ENCODE measurements around the gene FNBP1L.

The FNBP1L gene

DNA sequence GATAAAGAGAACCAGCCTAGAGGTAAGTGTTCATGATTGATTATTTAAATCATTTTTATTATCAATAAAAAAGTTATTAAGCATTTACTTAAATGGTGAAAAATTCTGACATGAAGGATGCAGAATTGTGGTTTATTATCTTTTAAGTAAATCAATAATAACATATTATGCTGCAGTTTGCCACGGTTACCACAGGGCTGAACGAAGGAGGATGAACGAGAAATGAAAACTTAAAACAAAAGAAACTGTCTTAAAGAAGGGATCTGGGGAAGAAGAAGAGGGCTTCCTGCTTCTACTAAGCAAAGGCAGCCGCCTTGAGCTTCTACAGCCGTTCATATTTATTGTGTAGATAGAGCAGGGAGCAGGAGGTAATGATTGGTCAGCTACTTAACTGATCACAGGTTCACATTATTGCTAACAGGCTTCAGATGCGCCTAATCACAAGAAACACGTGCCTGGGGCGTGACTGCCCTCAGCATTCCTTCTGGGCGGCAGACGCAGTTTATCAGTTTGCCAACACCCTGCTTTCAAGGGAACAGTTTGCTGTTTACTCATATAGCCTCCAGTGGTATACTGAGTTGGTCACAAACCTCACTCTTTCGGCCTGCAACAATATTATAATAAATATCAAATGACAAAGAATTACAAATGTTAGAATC is 5.8 kb upstream of the FNBP1L start:
- Histone ChIP-seq H3K4me2 (ENCODE audit: low read depth, low read length) (no peak overlapping the region), H3K9ac (ENCODE audit: low read length) (no peak overlapping the region), H3K27me3 (replicated peaks; ENCODE audit: insufficient read depth, low read length) (no peaks in the 10 kb centered on the region), H3F3A (ENCODE audit: insufficient read depth, low read length) (no peaks in the 10 kb centered on the region), H3K79me2 (ENCODE audit: low read length) (no peaks in the 10 kb centered on the region), H3K9me3 (replicated peaks; ENCODE audit: insufficient read depth, low read length) (no peaks in the 10 kb centered on the region), H3K4me3 (ENCODE audit: low read length) (no peak overlapping the region), H3K9me2 (replicated peaks; ENCODE audit: insufficient read depth, low read length) (no peaks in the 10 kb centered on the region), H4K20me1 (ENCODE audit: insufficient read depth, low read length) (no peaks in the 10 kb centered on the region), H3K36me3 (replicated peaks; ENCODE audit: insufficient read depth, low read length) (no peaks in the 10 kb centered on the region), H3K4me1 (ENCODE audit: low read length) (no peaks in the 10 kb centered on the region), H2AFZ (ENCODE audit: low read length) (no peak overlapping the region), H3K27ac (ENCODE audit: low read length) (no peak overlapping the region)
- no peak for TF ChIP-seq EZH2 (optimal IDR thresholded peaks at IDR 0.05; ENCODE audit: low read depth, low read length)
- no peak for TF ChIP-seq EZH2phosphoT487 (IDR thresholded peaks at IDR 0.05; ENCODE audit: low read length)
- TF ChIP-seq, protein P1, sequence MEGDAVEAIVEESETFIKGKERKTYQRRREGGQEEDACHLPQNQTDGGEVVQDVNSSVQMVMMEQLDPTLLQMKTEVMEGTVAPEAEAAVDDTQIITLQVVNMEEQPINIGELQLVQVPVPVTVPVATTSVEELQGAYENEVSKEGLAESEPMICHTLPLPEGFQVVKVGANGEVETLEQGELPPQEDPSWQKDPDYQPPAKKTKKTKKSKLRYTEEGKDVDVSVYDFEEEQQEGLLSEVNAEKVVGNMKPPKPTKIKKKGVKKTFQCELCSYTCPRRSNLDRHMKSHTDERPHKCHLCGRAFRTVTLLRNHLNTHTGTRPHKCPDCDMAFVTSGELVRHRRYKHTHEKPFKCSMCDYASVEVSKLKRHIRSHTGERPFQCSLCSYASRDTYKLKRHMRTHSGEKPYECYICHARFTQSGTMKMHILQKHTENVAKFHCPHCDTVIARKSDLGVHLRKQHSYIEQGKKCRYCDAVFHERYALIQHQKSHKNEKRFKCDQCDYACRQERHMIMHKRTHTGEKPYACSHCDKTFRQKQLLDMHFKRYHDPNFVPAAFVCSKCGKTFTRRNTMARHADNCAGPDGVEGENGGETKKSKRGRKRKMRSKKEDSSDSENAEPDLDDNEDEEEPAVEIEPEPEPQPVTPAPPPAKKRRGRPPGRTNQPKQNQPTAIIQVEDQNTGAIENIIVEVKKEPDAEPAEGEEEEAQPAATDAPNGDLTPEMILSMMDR (IDR thresholded peaks at IDR 0.05; ENCODE audit: low read length), result no peak
- DNase-seq, result no peak

DNA sequence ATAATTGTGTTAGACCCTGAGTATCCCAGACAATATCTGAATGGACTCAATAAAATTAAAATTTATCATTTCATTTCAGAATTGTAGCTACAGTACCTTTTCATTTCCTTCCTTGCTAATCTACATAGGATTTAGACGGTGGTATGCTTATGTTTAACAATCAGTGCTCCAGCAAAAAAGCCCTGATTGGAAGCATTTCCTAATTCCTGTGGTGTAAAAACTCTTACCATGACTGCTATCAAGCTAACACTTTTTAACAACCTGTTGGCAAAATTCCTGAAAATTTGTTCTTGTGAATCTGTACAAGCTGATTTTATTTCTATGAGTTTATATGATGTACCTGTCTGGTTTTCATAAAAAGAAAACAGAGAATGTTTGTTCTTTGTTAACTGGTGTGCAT is 5.2 kb upstream of the FNBP1L start:
- Histone ChIP-seq H3K79me2 (ENCODE audit: low read length) (no peaks in the 10 kb centered on the region), H3K4me2 (ENCODE audit: low read depth, low read length) (no peak overlapping the region), H3K9ac (ENCODE audit: low read length) (no peak overlapping the region), H3K9me3 (replicated peaks; ENCODE audit: insufficient read depth, low read length) (no peaks in the 10 kb centered on the region), H2AFZ (ENCODE audit: low read length) (no peak overlapping the region), H3K9me2 (replicated peaks; ENCODE audit: insufficient read depth, low read length) (no peaks in the 10 kb centered on the region), H3K27me3 (replicated peaks; ENCODE audit: insufficient read depth, low read length) (no peaks in the 10 kb centered on the region), H3K4me3 (ENCODE audit: low read length) (no peak overlapping the region), H3K4me1 (ENCODE audit: low read length) (no peaks in the 10 kb centered on the region), H3F3A (ENCODE audit: insufficient read depth, low read length) (no peaks in the 10 kb centered on the region), H3K36me3 (replicated peaks; ENCODE audit: insufficient read depth, low read length) (no peaks in the 10 kb centered on the region), H3K27ac (ENCODE audit: low read length) (no peak overlapping the region), H4K20me1 (ENCODE audit: insufficient read depth, low read length) (no peaks in the 10 kb centered on the region)
- TF ChIP-seq EZH2 (optimal IDR thresholded peaks at IDR 0.05; ENCODE audit: low read depth, low read length), result no peak
- TF ChIP-seq, protein P1 (IDR thresholded peaks at IDR 0.05; ENCODE audit: low read length), result no peak
- DNase-seq, result no peak

- no peak overlapping the region for H2AFZ ChIP-seq (ENCODE audit: low read length)
Measured at GRCh38 chr1:93443454-93443853, 4.5 kb upstream of the FNBP1L start.

More at GRCh38 chr1:93443454-93443853, 4.5 kb upstream of the FNBP1L start:
- Histone ChIP-seq H3K4me2 (ENCODE audit: low read depth, low read length) (no peak overlapping the region), H3K27me3 (replicated peaks; ENCODE audit: insufficient read depth, low read length) (no peaks in the 10 kb centered on the region), H3K4me3 (ENCODE audit: low read length) (no peak overlapping the region), H3K9me2 (replicated peaks; ENCODE audit: insufficient read depth, low read length) (no peaks in the 10 kb centered on the region), H3K9ac (ENCODE audit: low read length) (no peak overlapping the region), H3K4me1 (ENCODE audit: low read length) (no peaks in the 10 kb centered on the region), H3F3A (ENCODE audit: insufficient read depth, low read length) (no peaks in the 10 kb centered on the region), H3K27ac (ENCODE audit: low read length) (no peak overlapping the region), H3K9me3 (replicated peaks; ENCODE audit: insufficient read depth, low read length) (no peaks in the 10 kb centered on the region), H3K79me2 (ENCODE audit: low read length) (no peaks in the 10 kb centered on the region), H3K36me3 (replicated peaks; ENCODE audit: insufficient read depth, low read length) (no peaks in the 10 kb centered on the region), H4K20me1 (ENCODE audit: insufficient read depth, low read length) (no peaks in the 10 kb centered on the region)
- no peak for TF ChIP-seq EZH2phosphoT487 (IDR thresholded peaks at IDR 0.05; ENCODE audit: low read length)
- TF ChIP-seq, protein P1 (IDR thresholded peaks at IDR 0.05; ENCODE audit: low read length), result no peak
- no peak for TF ChIP-seq EZH2 (optimal IDR thresholded peaks at IDR 0.05; ENCODE audit: low read depth, low read length)
- no peak for DNase-seq

Data from MM.1S (cell line).